ENCODE data around the gene PAXIP1.

Gene PAXIP1

DNA sequence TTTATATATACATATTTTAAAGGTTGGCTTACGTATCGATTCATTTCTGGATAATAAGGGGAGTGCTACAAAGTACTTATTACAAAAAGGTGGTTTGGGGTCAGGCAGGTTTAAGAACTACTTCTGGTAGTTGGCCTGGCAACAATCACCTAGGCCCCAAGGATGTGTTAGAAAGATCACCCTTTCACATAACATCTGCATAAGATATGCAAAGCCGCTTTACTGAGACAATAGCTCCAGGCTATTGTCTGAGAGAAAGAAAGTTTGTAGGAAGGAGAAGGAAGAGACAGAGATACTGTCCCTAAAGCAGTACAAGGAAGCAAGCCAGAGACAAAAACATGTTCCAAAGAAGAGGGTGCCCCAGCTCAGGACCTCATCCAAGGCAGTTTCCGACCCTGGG is 6.2 kb downstream of the PAXIP1 start:
- DNase-seq (ENCODE audit: low read depth) = no peak

- no peak for DNase-seq (ENCODE audit: low read depth)
These were observed 6.8 kb downstream of the PAXIP1 start for GRCh38 chr7:154996101-154996500.

DNA sequence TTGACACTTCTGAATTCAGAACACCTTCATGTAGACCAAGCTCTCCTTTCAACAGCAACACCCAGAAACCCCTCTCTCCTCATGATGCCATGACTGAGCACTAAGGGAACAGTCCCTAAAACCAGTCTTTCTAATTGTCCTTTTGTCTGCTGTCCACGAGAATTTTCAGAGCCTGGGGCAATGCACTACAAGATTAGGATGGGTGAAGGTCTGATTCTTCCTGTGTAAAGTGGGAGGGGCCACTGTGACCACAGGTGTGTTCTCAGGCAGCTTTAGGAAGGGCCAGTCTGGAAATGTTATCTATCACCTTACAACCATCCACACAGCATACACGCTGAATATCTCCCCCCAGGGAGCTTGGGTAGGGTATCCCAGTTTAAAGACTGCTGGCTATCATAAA is 7.9 kb downstream of the PAXIP1 start:
- no peak for DNase-seq (ENCODE audit: low read depth)

DNA sequence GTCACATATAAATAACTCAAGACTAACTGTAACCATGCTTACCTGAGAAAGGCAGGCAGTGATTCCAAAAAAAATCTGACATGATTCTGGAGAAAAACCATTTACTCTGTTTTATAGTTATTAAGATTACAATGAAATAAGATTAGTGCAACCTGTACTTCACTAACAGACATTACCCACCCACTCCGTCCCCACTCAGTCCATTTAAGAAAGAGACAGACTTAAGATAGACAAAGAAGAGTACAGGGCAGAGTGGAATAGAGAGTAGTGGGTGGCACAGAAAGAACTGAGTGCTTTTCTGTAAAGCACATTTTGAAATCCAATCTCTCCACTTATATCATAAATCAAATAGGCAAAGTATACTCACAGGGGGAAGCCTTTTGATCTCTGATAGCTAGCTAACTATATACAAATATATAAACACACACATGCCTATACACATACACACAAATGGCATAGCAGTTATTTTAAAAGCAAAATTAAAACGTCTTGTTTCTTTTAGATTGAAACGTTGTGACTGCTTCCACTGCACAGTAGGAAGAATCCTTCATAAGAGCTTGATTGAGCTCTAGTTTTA is 11.9 kb downstream of the PAXIP1 start:
- DNase-seq (ENCODE audit: low read depth) = no peak

DNA sequence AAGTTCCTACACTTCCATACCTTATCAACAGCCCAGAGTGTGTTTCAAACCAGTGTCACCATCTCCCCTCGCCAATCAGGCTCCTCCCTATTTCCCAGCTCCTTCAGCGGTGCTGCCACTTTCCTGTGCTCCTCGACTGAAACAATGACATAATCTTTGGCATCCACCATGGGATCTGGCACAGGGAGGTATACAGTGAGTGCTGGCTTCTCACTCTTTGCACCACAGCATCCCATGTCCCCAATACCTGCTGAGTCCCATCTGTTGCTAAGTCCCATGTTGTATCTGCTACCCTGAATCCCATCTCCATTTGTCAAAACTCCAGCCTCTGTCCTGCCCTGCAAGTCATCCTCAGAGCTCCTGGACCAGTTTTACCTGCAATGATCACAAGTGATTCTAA is 15.4 kb downstream of the PAXIP1 start:
- DNase-seq (ENCODE audit: low read depth) = no peak

DNA sequence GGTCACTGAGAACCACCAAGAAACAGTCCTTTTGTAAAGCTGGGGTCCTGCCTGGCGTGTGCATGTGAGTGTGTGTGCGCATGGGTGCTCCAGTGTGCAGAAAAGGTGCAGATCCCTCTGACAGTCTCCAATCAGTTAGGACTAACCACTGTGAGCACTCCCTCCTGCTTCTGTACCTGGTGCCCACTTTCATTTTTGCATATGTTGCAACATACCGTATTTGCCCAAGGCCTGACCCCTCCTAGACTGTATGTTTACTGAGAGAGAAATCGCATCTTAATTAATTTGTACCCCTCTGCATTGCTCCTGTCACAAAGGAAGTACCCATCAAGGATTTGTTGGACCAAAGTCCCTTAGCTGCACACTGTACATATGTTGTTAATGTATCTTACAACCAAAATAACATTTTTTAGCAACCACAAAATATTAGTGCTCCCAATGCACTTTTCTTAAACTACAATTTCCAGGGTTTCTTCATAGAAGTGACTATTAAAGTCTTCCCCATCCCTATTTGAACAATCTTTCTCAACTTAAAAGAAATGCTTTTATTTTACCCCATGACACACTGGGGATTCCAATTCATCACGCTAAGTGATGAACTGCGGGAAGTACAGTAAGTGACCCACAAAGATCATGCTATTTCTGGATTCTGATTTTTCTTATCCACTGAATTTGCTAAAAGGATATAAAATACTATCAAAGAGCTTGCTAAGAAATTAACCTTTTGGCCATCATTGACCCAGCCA is 16.6 kb downstream of the PAXIP1 start:
- no peak for DNase-seq (ENCODE audit: low read depth)

- DNase-seq (ENCODE audit: low read depth) = no peak
These were observed 17.7 kb downstream of the PAXIP1 start for GRCh38 chr7:154985230-154985629.

- DNase-seq (ENCODE audit: low read depth) = peak; percentile 31
These were observed 18.2 kb downstream of the PAXIP1 start for GRCh38 chr7:154984601-154985188.

- DNase-seq (ENCODE audit: low read depth) = peak; percentile 24
These were observed 24.9 kb downstream of the PAXIP1 start for GRCh38 chr7:154978017-154978416.

GRCh38 chr7:154977250-154977649 is 25.7 kb downstream of the PAXIP1 start:
- DNase-seq (ENCODE audit: low read depth) = no peak

- DNase-seq (ENCODE audit: low read depth) = no peak
These were observed 26.1 kb downstream of the PAXIP1 start for GRCh38 chr7:154976844-154977243.

DNA sequence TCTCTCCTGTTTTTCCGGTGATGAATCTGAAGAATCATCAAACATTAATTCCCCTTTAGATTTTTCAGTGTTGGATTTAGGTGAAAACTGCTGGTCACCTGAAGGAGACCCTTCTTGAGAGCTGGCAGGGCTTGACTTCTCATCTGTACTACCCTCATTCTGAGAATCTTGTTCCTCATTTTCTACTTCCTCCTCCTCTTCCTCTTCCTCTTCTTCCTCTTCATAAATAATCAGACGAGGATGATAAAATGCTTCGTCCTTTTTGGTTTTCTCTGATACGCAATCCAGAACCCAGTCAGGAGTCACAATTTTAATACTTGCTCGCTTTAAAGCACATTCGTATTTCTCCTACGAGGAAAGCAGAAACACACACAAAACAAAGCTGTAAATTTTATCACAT is 26.9 kb downstream of the PAXIP1 start:
- DNase-seq (ENCODE audit: low read depth) = no peak

- no peak for DNase-seq (ENCODE audit: low read depth)
These were observed 29.5 kb downstream of the PAXIP1 start for GRCh38 chr7:154973381-154973780.

GRCh38 chr7:154968336-154969001 is 34.5 kb downstream of the PAXIP1 start:
- no peak for DNase-seq (ENCODE audit: low read depth)

DNA sequence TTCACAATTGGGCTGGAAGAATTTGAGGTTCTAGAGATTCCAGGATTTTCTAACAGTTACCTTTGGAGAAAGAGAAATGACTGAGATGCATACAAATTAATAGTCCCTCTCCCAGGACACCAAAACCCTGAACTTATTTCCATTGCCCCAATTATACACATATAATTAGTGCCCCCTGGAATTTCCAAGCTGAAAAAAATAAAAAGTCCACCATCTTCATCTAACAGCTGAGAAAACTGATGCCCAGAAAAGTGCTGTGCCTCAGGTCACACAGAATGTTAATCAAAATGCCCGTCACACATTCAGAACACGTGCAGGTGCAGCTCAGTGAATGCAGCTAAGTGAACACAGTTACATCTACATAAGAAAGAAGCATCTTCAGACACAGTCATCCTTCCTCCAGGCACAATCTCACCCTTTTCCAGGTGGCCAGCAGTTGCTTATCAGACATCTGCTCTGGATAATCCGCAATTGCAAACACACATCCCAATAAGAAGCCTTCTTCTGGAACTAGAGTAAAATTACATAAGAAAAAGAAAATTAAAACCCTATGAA is 35.4 kb downstream of the PAXIP1 start:
- DNase-seq (ENCODE audit: low read depth) = no peak

- no peak for DNase-seq (ENCODE audit: low read depth)
These were observed 37.9 kb downstream of the PAXIP1 start for GRCh38 chr7:154965014-154965413.

DNA sequence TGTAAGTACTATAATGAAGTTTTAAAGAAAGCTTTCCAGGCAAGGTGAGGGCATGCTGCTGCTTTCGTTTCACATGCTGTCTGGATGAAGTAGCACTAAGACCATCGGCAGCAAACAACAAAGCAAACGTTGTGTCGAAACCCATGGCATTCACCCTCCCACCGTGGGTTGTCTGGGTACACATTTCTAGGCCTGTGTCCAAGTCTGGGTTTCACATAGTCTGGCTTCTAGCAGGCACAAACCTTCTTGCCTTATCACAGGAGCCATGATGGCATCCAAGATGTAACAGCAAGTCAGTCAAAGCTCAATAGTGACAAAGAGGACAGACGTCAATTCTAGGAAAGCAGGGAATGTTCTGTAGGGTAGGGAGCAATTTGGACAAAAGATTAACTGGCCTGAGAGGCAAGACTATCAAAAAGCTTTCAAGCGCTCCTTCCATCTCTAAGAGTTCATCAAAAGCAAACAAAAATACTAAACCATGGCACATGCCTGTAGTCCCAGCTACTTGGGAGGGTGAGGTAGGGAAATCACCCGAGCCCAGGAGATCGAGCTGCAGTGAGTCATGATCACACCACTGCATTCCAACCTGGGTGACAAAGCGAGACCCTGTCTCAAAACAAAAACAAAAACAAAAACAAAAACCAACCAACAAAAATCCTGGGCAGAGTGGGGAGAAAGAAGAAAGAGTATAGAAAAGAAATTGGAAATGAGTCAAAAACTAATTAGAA is 42.7 kb downstream of the PAXIP1 start:
- DNase-seq (ENCODE audit: low read depth) = peak; percentile 45

DNA sequence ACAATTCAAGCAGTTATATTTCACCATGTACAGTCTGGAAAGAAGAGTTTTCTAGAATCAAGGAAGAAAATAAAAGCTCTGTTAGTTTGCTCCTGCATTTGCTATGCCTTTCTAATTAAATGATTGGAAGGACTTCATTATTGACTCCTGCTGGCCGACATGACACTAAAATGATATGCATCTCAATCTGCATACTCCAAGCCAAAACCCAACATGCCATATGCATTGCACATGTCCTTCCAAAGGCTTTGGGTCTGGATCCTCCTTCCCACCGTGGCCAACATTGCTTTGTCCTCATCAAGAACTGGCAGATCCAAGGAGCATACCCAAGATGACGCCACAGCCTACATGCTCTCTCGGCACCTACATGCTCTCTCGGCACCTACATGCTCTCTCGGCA is 46.5 kb downstream of the PAXIP1 start:
- no peak for DNase-seq (ENCODE audit: low read depth)

DNA sequence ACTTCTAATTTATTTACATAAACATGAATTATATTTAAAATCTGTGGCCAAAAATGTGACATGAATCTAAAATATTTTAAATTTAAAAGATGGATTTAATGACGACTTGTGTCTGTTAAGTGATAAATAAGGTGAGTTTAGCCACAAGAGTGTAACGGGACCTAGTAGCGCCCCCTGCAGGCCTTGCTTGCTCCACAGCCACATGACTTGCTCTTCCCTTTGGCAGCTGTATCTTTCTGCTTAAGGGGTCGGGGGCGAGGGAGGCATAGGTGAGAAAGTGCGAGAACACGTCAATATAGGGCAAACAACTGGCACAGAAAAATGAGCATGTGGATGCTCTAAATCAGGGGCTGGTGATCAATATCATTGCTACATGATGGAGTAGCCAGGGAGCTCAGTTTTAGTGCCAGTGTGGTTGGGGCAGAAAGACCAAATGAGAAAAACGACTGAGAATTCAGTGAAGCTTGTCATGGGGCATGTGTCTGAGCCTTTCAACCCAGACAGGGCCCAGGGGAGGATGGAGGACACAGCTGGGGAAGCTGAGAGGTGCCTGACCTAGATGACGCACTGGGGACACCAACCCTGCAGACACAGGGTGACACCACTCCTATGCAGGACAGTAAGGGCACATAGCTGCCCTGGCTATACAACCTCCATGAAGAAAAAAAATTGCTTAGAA is 49.8 kb downstream of the PAXIP1 start:
- DNase-seq (ENCODE audit: low read depth) = peak; percentile 35

DNA sequence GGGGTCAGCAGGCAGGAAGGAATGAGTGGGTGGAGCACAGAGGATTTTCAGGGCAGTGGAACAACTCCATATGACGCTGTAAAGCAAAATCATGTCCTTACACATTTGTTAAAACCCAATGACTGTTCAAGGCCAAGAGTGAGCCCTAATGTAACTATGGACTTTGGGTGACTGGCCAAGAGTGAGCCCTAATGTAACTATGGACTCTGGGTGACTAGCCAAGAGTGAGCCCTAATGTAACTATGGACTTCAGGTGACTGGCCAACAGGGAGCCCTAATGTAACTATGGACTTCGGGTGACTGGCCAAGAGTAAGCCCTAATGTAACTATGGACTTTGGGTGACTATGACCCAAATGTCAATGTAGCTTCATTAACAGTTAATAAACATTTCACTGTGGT is 52.0 kb downstream of the PAXIP1 start:
- no peak for DNase-seq (ENCODE audit: low read depth)

GRCh38 chr7:154947604-154948003 is 55.3 kb downstream of the PAXIP1 start:
- DNase-seq (ENCODE audit: low read depth) = no peak

GRCh38 chr7:154946166-154946565 is 56.8 kb downstream of the PAXIP1 start:
- no peak for DNase-seq (ENCODE audit: low read depth)
